Fibroblast of skin of scalp (primary cell): ENCODE data around the gene CPED1.
A peak's percentile ranks its signal among the peaks of the same experiment; 100 is the strongest.
"Not testable (repeated sequence)": the region's sequence is repeated elsewhere in the genome, so short reads cannot be mapped to it uniquely, and the experiment has no call there.

Source experiments
- DNase-seq: peaks from one replicate; pipeline ENCODE4 v3.0.0-alpha.2; 2013

The CPED1 gene

DNA sequence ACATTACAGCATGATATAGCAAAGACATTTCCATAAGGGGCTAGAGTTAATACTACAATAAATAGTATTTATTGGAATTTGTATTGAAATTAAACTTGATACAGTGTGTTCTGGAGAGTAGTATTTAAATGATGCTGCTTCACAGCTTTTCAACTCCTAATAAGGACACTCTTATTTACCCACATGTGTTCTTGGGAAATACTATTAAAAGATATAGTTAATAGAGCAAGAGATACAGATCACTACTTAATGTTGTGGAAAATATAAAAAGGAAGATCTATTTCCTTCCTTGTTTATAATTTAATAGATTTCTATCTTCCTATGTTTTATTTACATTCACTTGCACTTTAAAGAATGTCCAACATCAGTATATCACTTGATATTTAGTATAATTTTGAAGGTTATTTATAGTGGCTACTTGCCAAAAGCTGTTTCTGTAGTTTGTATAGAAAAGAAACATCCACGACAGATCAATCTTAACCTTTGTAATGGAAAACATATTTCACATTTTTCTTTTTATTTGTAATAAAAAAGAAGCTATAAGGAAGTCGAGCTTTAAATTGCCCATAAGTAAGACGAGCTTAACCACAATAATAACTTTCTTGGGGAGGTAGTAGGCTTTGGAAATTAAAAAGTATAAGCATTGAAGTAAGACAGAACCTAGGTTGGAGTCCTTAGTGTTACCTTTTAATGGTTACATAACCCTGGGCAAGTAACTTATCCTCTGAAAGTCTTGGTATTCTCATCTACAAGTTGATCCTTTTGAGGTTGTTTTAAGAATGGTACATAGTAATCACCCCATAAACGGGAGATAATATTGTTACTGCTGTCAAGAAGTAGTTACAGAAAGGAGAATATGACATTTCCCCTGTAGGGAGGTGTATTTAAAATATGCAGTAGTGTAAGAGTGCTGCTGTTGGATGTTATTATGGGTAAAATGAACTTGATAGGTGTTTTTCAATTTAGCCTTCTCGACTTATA lies 32.8 kb downstream of the CPED1 start:
- DNase-seq: no peak

DNA sequence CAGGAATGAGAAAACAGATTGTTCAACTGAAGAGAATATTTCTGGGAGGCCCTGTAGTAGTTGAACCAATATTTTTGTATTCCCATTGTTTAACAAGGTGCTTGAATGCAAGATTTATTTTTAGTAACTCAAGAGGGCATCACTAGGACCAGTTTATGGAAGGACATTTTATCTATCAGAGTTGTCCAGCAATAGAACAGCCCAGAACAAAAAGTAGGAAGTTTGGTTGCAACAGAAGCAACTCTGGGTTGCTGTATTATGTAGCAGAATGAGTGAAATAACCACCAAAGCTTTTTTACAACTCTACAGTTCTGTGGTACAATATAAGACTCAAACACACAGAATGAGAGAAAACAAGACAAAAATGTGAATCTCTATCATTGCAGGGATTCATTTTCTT lies 34.7 kb downstream of the CPED1 start:
- DNase-seq: no peak

DNA sequence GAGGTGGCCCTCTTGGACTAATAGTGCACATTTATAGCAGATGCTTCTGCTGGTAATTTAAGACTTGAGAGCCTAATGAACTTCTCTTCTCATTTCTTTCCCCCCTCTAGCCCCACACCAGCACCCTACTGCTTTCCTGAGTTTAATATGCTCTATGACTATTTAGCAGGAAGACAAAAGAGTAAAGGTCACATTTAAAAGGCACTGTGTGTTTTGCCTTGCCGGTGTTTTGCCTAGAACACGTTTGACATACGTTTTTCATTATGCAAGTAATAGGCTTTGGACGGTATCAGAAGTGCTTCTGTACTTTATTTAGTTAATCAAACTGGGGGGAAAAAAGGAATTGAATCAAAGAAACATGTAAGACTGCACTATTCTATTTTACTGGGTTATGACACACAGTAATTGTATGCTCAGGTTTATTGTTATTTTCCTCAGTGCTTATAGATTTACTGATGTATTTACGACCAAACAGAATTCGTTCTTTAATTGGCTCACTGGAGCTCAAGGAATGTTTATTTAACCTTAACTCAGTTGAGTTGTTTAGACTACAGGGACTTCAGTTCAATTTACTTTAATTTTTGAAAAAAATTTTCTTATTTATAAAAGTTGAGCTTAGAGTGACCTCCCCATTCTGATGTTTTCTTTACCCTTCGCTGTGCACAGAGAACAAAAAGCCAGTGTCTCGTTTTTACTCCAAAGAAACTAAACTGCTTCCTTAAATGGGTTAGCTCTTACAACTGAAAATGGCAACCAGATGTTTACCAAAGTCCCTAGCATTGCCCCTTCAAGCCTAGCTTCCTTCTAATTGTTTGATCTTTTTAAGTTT lies 35.4 kb downstream of the CPED1 start:
- no peak for DNase-seq

DNA sequence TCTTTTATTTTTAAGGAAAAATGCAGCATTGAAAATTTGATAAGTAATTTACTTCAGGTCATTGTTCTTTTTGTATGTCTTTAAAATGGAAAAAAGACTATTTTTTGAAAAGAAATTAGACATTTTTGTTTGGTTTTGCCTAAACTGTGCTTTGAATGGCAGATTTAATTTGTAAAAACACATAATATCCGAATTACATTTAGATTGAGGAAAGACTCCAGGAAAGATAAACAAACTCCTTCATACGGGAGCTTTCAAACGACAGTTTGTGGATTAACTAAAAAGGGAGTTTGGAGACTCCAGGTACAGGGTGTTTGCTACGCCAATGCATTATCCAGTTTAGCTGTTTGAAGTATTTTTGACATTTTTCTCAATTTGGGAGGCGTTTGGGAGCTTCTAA lies 36.1 kb downstream of the CPED1 start:
- DNase-seq: no peak

DNA sequence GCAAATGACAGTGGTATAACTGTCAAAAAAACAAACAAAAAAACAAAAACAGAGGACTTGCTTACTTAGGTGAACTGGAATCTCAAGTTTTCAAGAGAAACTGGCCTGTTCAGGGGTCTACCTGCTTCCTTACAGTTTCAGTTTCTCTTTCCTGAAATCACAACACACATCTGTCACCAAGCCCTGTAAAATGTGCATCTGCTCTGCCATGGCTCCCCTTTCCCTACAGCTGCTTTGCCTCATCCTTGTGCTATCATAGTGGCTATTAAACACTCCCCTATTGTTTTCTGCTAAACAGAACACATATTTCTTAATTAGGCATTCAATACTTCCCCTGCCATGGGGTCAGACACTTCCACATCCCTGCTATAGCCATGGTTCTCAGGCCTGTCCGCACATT lies 37.6 kb downstream of the CPED1 start:
- DNase-seq: no peak

DNA sequence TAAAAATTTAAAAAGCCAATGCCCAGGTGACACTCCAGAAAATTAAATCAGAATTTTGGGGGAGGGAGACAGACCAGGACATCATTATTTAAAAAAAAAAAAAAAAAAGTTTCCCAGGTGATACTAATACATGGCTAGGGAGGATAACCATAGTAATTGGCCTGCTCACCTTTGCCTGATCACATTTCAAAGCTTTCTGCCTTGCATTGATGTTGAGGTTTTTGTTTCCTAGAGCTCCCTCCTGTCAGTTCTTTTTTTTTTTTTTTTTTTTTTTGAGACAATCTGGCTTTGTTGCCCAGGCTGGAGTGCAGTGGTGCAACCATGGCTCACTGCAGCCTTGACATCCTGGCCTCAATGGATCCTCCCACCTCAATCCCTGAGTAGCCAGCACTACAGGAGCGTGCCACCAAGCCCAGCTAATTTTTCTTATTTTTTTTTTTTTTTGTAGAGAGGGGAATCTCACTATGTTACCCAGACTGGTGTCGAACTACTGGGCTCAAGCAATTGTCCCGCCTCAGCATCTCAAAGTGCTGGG lies 38.1 kb downstream of the CPED1 start:
- DNase-seq: no peak

DNA sequence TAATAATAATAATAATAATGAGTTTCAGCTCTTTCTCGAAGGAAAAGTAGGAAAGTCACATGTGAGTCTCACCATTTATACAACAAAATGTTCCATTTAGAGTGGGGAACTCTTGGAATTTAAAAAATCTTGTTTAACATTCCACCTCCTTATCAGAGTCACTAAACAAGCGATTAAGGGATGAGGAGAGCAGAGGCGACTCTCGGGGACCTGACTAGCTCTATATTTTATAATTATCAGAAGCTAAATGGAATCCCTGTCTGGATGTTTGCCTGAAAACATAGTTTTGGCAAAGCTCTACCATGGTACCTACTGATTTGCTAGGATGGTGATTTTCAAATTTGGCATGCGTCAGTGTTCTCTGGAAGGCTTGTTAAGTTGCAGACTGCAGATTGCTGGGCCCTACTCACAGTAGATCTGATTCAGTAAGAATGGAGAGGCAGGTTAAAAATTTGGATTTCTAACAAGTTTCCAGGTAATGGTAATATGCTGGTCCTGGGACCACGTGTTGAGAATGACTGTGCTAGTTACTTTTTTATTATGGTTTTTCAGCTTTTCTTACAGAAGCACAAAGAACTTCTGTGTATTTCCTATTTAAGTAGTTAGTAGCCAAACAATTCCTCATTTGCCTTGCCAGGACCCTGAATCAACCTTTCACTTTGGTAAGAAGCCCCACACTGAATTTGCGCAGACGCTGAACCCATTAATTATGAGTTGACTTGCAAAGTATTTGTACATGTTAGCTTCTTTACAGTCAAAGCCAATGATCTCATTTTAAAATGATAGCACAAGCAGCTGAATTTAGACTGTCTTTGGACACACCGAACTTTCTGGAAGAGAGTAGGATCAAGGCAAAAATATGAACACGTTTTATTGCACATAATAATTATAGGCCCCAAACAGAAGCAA lies 39.5 kb downstream of the CPED1 start:
- no peak for DNase-seq

DNA sequence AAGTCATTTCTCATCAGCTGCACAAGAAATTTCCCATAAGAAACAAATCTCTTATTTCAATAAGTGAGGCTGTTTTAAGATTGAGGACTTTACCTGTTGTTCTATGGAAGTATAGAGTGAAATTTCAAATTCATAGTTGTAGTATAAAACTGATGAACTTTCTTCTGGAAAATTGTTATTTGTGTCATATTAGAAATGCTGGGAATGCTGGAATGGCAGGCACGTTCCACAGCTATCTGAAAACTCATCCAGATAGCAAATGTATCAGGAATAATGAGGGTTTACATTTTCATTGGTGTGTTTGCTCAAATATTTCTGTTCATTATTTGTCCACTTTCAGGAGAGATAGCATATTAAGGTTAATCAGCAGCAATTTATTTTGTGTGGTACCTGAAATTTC lies 40.8 kb downstream of the CPED1 start:
- no peak for DNase-seq

DNA sequence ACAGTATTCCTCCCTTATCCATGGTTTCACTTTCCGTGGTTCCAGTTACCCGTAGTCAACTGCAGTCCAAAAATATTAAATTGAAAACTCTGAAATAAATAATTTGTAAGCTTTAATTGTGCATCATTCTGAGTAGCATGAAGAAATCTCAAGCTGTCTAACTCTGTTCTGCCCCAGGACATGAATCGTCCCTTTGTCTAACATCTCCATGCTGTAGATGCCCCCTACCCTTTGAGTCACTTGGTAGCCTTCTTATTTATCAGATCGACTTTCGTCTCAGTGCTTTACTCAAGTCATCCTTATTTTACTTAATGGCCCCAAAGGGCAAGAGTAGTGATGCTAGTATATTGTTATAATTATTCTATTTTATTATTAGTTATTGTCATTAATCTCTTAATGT lies 41.8 kb downstream of the CPED1 start:
- no peak for DNase-seq

DNA sequence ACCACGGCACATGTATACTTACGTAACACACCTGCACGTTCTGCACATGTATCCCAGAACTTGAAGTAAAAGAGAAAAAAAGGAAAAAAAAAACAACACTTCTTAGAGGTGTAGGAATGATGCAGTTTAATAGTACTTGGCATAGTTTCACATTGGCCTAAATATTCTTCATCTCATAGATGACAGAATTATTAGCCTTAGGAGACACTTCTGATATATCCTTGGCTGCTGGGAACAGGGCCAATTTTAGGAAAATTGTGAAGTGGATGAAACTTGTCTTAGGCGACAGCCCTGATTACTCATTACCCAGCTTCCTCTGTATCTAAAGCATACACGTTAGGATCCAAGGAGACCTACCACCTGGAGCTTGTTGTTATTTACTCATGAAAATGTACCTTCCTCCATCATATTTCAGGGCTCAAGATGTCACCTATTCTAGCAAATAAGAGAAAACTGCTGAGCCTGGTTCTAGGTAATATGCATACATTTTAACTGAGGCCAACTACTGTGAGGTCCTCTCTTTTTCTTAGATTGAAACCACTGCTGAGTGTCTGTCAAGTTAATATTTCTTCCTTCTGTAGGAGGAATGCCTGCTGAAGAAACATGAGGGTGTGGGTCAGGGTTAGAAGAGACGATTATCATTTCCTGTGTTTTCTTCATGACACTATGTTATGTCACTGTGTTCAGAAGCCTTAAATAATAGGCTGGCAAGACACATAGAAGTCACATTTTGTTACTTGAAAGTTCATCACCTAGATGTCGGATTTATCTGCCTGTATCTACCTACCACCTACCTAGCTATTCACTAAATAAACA lies 44.3 kb downstream of the CPED1 start:
- DNase-seq: peak; percentile 21

DNA sequence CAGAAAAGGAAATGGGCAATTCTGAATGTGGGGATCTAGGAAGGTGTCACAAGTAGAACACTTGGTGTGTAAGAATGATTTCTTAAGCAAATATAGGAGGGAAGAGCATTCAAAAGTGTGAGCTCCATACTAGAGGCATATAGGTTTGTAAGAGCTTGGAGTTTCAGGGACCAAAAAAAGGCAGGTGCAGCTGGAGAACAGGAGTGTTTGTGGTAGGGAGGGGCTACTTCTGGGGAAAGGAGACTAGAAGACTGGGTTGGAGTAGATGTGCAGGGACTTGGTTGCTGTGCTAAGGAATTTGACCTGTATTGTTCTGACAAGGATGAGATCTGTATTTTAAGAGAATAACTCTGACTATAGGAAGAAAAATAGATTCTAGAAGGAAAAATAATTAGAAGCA lies 46.4 kb downstream of the CPED1 start:
- no peak for DNase-seq

DNA sequence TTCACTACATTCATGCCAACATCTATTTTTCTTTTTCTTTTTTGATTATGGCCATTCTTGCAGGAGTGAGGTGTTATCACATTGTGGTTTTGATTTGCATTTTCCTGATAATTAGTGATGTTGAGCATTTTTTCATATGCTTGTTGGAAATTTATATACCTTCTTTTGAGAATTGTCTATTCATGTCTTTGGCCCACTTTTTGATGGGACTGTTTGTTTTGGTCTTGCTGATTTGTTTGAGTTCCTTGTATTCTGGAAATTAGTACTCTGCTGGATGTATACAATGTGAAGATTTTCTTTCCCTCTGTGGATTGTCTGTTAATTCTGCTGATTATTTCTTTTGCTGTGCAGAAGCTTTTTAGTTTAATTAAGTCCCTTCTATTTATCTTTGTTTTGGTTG lies 48.3 kb downstream of the CPED1 start:
- not testable (repeated sequence) for DNase-seq

DNA sequence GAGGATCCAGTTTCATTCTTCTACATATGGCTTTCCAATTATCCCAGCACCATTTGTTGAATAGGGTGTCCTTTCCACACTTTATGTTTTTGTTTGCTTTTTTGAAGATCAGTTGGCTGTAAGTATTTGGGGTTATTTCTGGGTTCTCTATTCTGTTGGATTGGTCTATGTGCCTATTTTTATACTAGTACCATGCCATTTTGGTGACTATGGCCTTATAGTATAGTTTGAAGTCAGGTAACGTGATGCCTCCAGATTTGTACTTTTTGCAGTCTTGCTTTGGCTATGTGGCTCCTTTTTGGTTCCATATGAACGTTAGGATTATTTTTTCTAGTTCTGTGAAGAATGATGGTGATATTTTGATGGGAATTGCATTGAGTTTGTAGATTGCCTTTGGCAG lies 48.8 kb downstream of the CPED1 start:
- not testable (repeated sequence) for DNase-seq

DNA sequence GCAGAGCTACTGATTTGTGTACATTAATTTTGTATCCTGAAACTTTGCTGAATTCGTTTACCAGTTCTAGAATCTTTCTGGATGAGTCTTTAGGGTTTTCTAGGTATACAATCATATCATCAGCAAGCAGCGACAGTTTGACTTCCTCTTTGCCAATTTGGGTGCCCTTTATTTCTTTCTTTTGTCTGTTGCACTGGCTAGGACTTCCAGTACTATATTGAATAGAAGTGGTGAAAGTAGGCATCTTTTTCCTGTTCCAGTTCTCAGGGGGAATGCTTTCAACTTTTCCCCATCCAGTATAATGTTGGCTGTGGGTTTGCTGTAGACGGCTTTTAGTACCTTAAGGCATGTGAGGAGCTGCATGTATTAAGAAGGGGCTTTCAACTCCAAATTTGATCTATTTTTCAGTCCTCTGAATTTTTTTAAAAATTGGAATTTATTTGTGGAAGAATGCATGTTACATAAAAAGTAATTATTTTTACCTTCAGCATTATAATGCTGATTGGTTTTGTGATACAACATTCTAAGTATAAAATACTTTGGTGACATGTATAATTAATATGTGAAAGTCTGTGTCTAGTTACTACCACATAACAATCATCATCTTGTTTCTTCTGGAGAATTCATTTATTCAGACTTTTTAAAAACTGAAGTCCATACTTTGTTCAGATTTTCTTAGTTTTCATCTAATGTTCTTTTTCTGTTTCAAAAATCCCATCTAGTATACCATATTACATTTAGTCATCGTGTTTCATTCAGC lies 49.6 kb downstream of the CPED1 start:
- no peak for DNase-seq

DNA sequence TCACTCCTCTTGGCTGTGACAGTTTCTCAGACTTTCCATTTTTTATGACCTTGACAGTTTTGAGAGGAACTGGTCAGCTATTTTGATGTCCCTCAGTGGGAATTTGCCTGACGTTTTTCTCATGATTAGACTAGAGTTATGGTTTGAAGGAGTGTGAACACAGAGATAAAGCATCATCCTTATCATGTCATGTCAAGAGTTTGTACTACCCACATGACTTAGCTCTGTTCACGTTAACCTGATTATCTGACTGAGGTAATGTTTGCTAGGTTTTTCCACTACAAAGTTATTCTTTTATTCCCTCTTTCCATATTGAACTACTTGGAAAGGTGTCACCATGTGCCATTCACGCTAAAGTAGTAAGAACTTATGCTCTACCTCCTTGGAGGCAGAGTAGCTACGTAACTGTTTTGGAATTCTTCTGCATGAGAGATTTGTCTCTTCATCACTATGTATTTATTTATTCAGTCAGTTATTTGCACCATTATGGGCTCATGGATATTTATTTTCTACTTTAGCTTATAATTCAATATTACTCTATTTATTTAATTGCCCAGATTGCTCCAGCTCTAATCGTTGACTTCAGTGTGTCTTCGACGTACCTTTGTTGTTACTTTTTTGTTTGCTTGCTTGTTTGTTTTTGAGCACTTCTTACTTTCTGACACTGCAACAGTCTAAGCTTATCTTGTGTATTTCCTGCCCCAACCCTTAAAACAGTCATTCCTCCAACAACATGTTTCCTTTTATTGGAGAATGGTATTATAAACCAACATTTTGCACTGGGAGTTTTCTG lies 50.4 kb downstream of the CPED1 start:
- no peak for DNase-seq

DNA sequence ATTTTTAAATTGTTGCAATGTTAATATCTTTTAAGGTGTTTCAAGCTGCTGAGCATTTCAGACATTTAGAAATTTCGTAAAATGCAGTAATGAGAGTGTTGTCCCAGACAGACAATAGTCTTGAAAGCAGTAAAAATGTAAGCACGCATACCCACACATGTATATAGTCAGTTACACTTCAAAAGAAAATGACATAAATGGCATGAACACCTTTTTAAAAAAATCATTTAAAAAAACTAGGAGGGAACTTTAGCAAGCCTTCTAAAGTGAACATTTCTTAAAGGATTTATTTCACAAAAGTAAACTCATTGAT lies 51.0 kb downstream of the CPED1 start:
- no peak for DNase-seq

DNA sequence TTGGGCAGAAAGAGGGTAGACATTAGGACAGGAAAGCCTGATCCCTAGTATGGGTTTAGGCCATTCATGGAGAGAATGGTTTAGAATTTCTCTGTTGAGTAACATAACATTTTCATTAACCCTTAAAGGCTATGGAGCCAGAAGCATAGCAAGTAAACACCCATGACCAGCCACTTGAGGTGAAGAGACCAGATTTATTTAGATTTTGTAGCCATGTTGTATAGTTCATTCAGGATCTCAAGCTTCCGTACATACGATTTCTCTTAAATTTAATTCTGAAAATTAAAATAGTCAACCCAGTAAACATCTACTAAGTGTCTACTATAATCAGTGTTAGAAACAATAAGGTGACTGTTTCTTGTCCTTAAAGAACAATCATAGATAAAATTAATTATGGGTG lies 51.5 kb downstream of the CPED1 start:
- DNase-seq: no peak

DNA sequence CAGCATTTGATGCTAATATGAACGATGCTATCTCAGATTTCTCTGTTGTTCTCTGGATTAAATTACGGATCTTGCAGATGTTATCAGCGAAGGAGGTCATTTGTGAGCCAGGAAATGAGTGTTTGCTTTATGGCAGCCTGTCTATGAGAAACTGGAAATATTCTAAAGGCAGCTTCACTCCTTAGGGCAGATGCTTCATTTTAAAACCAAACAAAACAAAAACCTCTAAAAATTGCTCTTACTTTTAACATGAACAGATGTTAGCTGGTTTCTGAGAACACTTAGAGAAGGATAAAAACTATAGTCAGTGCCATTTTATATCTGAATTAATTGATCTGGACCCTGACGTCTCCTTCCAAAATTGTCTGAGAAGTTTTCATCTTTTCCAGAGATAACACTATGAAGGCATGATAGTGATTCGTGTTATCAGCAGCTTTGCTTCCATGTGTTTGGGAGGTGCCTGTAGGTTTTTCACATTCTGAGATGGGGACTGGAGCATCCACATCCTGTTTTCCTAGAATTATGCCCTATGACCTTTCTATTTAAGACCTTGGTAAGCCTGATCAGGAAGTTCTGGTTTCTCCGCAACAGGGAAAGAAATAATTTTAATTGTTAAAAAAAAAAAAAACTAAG lies 53.1 kb downstream of the CPED1 start:
- no peak for DNase-seq

DNA sequence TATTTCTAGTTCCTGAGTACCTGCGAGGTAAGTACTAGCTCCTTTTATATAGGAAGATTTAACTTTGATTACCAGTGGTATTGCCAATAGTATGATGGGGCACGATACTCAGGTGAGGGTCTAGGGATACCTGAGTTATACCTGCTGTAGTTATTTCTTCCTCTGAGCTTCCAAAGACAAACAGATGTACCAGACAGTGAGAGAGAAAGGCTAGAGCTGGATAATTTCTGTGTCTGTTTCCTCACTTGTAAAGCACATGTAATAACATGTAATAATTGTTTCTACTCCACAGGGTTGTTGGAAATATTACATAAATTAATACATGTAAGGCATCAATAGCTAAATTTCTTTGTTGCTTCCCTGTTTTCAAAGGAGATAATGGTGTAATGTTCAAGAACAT lies 53.7 kb downstream of the CPED1 start:
- no peak for DNase-seq
